GM19025 (cell line): ENCODE data around the gene ITGAL.
"Not testable (repeated sequence)": the region's sequence is repeated elsewhere in the genome, so short reads cannot be mapped to it uniquely, and the experiment has no call there.

Experiments used
- ATAC-seq: cut with Tn5 transposase; IDR thresholded peaks from one replicate; pipeline ENCODE4 v1.9.1; 2021; ENCODE audit warnings: mild to moderate bottlenecking, low read depth, moderate library complexity; ENCODE audit not compliant: unreplicated experiment

Gene ITGAL

GRCh38 chr16:30524575-30525568 is 52.3 kb downstream of the ITGAL start:
- ATAC-seq, result no peak

GRCh38 chr16:30525844-30526136 is 53.2 kb downstream of the ITGAL start:
- no peak for ATAC-seq

GRCh38 chr16:30526137-30526822 is 53.7 kb downstream of the ITGAL start, which contains the start of gene ZNF768:
Gene ZNF768 (minus strand): TSS chr16:30526566. CDS start chr16:30526413, 153 bp downstream.
- peak; percentile 22 for ATAC-seq

GRCh38 chr16:30526823-30527634 is 54.5 kb downstream of the ITGAL start:
- ATAC-seq, result peak; percentile 81

- ATAC-seq, result no peak
These were observed 55.2 kb downstream of the ITGAL start for GRCh38 chr16:30527635-30528178.

GRCh38 chr16:30528799-30529457 is 56.4 kb downstream of the ITGAL start:
- ATAC-seq, result no peak

GRCh38 chr16:30530163-30531037 is 57.9 kb downstream of the ITGAL start:
- ATAC-seq, result no peak

- ATAC-seq, result no peak
These were observed 60.0 kb downstream of the ITGAL start for GRCh38 chr16:30532285-30533145.

GRCh38 chr16:30533146-30533522 is 60.6 kb downstream of the ITGAL start:
- ATAC-seq, result no peak

- ATAC-seq, result peak; percentile 16
These were observed 61.3 kb downstream of the ITGAL start for GRCh38 chr16:30533748-30534367.

- ATAC-seq, result peak; percentile 54
These were observed 62.0 kb downstream of the ITGAL start, which contains the start of gene ZNF747 for GRCh38 chr16:30534368-30535105. Gene ZNF747 (minus strand): TSS chr16:30534858. CDS start chr16:30534679, 179 bp downstream.

- ATAC-seq, result no peak
These were observed 62.7 kb downstream of the ITGAL start for GRCh38 chr16:30535106-30535776.

GRCh38 chr16:30535777-30536190 is 63.2 kb downstream of the ITGAL start:
- ATAC-seq, result no peak

GRCh38 chr16:30536391-30537024 is 64.0 kb downstream of the ITGAL start:
- ATAC-seq, result not testable (repeated sequence)

- no peak for ATAC-seq
These were observed 66.7 kb downstream of the ITGAL start for GRCh38 chr16:30539000-30539964.
